ENCODE results near the gene SNX22.

The SNX22 gene

GRCh38 chr15:64158363-64159134 lies 7.0 kb downstream of the SNX22 start:
- DNase-seq, result no peak

- DNase-seq, result no peak
Observed at GRCh38 chr15:64161688-64162477, 10.4 kb downstream of the SNX22 start.

GRCh38 chr15:64162478-64162868 lies 10.9 kb downstream of the SNX22 start:
- DNase-seq, result no peak

DNA sequence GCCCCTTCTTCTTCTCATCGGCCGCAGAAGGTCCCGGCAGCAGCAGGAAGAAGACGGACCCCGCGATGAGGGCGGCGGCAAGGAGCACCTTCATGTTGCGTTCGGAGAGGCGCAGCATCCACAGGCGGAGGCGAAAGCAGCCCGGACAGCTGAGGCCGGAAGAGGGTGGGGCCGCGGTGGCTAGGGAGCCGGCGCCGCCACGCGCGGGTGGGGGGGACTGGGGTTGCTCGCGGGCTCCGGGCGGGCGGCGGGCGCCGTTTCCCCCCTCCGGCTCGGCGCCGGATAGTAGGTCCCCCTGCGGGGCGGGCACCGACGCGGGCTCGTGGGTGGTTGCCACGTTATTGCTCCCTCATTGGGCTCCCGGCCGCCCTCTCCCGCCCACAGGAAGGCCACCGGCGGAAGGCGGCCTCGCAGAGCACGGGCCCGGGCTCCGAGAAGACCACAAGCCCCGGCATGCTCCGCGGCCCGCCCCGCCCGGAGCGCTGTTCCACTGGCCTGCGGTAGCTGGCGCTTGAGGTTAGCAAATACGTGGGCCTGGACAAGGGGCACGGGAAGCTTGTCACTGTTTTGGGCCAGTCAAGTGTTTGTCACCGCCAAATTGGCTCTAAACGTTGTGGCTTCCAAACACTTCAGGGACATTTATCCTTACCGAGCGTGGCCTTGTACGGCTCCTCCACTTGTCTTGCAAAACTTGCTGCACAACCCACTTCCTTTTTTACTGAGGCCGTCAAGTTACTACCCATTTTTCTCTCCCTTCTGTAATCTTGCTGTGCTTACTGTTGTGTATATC lies 11.5 kb downstream of the SNX22 start, which contains the start of gene PPIB:
TSS of gene PPIB (minus strand) at position 154 of the 790 bp plus-strand sequence. CDS start at position 118, 36 bp downstream.
- DNase-seq, result peak; percentile 98

GRCh38 chr15:64163659-64164362 lies 12.3 kb downstream of the SNX22 start:
- peak; percentile 24 for DNase-seq

- DNase-seq, result no peak
Observed at GRCh38 chr15:64164436-64164835, 12.9 kb downstream of the SNX22 start.

DNA sequence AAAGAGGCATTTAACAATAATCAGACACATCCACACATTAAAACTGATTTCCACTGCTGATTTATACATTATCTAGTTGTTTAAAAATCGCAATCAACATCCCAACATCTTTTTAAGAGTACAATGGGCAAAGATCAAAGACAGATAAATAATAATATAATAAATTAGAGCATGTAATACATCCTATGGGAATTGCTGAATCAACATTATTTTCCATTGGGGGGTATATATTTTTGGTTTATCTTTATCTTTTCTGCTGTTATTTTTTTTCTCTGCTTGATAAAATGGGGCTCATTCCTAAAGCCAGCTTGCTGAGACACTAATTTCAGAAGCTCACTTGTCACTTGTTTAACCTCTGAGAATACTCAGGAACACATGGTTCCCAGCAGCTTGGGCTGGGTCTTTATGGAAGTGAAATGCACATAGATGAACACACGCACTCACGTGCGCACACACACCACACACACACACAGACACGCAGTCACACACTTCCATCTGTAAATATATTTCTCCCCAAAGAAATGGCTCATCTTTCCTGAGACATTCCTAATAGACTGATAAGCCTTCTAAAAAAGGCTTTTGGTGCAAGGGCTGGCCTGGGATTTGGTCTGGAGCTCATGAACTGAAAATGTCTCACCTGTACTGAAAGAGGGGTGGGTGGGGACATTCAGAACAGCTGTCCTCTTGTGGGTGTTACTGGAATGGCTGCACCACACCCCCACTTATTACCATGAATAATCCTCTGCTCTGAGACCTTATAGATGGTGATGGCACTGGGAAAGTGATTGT lies 14.8 kb downstream of the SNX22 start:
- no peak for DNase-seq

- DNase-seq, result no peak
Observed at GRCh38 chr15:64180235-64180824, 28.8 kb downstream of the SNX22 start.

DNA sequence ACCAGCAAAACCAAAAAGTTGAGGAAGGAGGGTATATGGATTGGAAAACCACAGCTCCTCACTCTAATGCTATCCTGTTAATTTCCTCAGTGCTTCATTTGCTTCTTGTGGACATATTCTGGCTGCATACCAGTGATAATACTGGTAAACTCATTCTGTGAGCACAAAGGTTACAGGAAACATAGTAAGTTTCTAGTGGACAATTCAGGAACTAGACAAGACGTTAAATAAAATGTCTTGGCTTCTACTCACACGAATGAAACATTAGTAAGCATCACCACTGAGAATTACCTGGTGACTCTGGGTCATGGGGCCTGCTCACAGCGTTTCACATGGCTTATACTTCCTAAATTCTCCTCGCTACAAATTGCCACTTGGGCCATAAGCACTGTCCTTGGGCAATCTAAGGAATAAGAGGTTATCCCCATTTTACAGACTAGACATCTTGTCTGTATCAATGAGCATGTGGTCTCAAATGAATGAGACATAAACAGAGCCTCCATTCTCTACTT lies 31.4 kb downstream of the SNX22 start:
- no peak for DNase-seq

GRCh38 chr15:64185146-64185911 lies 33.8 kb downstream of the SNX22 start:
- no peak for DNase-seq

- peak; percentile 37 for DNase-seq
Observed at GRCh38 chr15:64187396-64188191, 36.1 kb downstream of the SNX22 start.

DNA sequence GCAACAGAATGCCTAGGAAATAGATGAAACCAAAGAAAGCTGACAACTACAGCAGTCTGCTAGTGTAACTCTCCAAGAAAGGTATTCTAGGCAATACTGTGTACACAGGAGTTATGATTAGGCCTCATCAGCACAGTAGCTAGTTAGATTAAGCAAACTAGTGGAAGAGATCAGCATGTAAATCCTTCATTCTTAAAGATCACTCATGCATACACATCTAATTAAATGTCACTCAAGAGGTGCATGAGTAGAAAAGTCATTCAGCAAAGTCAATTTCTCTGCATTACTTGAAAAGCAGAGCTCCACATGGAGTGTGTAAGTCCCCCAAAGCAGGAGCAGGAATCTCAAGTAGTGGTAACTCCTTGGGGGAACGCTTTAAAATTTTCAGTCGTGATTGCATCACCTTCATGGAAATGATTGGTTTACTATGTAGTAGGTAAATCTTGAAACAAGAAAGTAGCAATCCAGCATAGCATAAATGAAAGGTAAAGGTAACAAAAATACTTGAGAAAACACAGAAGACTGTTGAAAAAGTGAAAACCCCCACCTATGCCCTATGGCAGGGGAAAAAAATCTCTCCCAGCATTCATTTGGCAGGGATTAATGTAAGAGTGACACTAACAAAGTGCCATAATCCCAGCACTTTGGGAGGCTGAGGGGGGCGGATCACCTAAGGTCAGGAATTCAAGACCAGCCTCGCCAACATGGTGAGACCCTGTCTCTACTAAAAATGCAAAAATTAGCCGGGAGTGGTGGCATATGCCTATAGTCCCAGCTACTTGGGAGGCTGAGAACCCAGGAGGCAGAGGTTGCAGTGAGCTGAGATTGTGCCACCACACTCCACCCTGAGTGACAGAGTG lies 40.7 kb downstream of the SNX22 start:
- no peak for DNase-seq

DNA sequence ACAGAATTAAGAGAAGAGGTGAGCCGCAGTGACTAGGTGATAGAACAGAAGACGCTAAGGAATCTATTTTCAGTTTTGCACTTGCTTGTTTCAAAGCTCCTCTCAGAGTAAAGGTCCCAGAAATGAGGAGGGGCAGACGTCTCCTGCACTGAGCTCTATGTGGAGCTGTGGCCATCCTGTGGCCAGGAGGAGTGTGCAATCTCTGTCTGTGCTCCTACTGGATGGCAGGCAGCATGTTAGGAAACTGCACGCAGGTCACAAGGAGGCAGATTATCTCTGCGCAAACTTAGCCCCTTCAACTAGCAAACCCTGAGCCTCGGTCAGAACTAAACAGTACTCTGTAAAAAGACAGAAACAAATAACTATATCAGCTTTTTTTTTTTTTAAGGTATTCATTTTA lies 42.4 kb downstream of the SNX22 start:
- DNase-seq, result no peak

DNA sequence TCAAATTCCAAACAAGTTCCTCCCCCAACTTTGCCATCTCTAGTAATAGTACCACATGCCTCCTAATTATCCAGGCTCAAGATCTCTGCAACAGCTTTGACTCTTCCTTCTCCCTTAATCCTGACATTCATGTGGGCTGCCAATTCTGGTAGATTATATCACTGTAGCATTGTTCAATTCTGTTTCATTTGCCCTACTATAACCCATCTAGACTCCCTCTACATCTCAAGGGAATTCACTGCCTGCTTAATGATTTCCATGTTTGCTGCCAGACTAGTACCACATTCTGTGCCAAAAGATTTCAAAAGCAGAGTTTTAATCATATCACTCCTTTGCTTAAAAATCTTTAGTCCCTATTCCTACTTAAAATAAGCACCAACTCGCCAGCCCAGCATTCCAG lies 45.9 kb downstream of the SNX22 start:
- DNase-seq, result peak; percentile 46

DNA sequence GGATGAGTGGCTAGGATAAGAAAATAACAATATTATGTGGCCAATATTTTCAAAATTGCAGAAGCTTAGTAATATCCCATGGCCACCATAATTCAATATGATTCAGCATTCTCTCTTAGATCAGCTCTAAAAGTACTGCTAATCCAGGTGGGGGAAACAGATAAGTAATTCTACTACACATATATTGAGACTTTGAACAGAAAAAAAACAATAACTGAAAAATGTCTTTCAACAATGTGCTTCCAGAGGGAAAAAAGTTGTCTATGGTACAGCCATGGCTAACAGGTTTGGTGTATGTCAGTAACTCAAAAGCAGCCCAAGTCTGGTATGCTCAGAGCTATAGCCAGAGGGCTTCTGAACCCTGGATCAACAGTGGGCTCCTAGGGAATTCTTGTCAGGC lies 53.7 kb downstream of the SNX22 start:
- DNase-seq, result no peak

All from fibroblast of upper back skin (primary cell).